NCI-H1436 treated with DMSO at 0.1 percent for 48 hours (cell line): ENCODE results near the gene UCK1.

Source experiments
- DNase-seq: peaks from one replicate; lab custom pipeline; 2025; lab: John Stamatoyannopoulos, UW

UCK1 gene

GRCh38 chr9:131476777-131477345, 54.2 kb downstream of the UCK1 start:
- DNase-seq = no peak

- no peak for DNase-seq
These were observed 54.9 kb downstream of the UCK1 start for GRCh38 chr9:131475956-131476776.

- DNase-seq = no peak
These were observed 55.7 kb downstream of the UCK1 start for GRCh38 chr9:131475111-131475955.

- DNase-seq = no peak
These were observed 56.4 kb downstream of the UCK1 start for GRCh38 chr9:131474711-131475110.

- no peak for DNase-seq
These were observed 57.2 kb downstream of the UCK1 start for GRCh38 chr9:131473891-131474290.
